ENCODE measurements around the gene PPP1R3D.

DNA sequence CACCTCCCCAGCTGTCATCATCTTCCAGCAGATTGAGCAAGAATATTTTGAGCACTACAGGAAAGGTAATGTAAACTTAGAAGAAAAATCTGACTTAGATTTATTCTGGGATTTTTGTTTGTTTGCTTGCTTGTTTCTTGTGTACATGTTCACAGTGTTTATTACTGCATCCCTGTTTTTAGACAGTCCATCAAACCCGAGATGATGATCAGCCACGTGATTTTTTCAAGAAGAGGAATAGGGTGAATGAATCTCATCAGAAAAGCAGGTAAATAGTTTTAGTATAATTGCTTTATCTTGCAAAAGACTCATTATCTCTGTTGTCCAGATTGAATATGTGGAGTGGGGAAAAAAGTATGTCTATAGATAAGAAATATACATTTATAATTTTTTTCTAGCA lies 2.1 kb upstream of the PPP1R3D start:
- TF ChIP-seq EZH2 (IDR thresholded peaks at IDR 0.05) (no peak), POLR2AphosphoS5 (IDR thresholded peaks at IDR 0.05; ENCODE audit: borderline replicate concordance, low read depth, low read length) (no peak)

Measured in SK-N-MC (cell line).